Islet precursor cell (in vitro differentiated cells): ENCODE measurements around the gene NEURL1B.
"Not testable (repeated sequence)": the region's sequence is repeated elsewhere in the genome, so short reads cannot be mapped to it uniquely, and the experiment has no call there.

Experiments
- DNase-seq: peaks from one replicate; pipeline ENCODE4 v3.0.0-alpha.2; 2018

The NEURL1B gene, protein sequence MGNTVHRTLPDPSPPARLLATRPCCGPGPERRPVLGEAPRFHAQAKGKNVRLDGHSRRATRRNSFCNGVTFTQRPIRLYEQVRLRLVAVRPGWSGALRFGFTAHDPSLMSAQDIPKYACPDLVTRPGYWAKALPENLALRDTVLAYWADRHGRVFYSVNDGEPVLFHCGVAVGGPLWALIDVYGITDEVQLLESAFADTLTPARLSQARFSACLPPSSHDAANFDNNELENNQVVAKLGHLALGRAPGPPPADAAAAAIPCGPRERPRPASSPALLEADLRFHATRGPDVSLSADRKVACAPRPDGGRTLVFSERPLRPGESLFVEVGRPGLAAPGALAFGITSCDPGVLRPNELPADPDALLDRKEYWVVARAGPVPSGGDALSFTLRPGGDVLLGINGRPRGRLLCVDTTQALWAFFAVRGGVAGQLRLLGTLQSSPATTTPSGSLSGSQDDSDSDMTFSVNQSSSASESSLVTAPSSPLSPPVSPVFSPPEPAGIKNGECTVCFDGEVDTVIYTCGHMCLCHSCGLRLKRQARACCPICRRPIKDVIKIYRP

DNA sequence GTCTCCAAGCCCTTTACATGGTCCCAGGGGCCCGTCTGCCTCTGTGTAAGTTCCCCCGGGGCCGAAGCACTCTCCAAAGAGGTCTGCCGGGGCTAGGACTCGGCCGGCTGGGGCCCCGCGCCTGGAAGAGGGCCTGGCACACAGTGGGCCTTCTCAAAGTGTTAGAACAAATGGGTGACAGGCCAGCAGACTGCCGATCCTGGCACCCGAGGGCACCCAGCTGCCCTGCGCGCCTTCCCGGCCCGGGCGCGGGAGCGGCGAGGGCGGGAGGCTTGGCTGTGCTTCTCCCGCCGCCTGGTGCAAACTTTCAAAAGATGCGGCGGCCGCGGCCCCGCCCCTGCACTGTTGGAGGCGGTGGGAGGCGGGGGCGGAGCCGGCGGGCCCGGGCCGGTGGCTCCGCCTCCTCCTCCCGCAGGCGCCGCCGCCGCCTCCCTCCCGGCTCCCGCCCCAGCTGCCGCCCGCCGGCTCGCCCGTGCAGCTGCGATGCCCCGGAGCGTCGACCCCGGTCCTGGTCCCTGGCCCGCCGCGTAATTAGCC, at the start of gene NEURL1B:
TSS of gene NEURL1B (plus strand) at position 442 of the 537 bp plus-strand sequence. CDS start 144 bp downstream, outside the sequence.
- peak; percentile 85 for DNase-seq

DNA sequence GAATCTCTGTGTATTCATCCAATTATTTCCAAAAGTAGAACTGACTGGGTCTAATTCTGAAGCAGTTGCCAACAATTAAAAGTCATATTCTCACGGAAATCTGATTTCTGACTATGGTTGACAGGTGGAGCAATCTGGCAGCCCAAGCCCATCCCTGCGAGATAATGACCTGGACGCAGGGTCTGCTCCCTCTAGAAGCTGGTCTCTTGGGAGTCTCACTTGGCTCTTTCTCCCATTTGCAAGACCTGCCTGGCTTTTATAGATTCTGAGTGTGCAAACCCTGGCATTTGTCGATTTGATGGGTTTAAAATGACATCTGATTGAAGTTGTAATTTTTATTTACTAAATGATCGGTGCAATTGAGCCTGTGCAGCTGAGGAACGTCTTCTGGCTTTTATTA, 49.4 kb upstream of the NEURL1B start:
- DNase-seq = no peak

DNA sequence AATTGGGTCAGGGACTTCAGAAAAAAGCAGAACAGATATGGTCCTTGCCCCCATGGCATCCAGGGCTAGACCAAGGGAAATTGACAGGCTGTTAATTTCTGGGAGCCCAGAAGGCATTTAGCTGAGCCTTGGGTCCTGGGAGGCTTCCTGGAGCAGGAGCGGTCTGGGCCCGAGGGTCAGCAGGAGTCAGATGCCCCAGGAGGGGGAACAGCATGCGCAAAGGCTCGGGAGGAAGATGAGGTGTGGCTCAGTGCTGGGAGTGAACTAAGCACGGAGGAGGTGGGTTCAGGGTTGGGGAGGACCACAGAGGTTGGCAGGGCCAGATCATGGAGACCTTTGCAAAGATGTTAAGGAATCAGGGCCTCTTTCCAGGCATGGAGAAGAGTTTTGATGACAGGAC, 48.2 kb upstream of the NEURL1B start:
- DNase-seq = no peak

DNA sequence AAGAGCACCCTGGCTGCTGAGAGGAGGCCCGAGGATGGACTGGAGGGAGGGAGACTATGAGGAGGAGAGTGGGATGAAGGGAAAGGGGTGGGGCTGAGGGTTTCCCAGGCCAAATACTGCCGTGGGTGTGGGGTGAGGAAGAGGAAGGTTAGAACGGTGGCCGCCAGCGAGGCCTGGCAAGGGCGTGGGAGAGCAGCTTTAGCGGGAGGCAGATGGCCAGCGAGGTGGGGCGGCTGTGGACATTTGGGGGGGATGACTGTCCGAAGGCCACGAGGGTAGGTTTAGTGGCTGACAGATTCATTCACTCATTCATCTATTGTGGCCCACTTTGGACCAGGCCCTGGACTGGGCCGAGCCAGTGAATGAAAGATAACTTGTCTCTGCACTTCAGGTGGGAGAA, 47.8 kb upstream of the NEURL1B start:
- no peak for DNase-seq

DNA sequence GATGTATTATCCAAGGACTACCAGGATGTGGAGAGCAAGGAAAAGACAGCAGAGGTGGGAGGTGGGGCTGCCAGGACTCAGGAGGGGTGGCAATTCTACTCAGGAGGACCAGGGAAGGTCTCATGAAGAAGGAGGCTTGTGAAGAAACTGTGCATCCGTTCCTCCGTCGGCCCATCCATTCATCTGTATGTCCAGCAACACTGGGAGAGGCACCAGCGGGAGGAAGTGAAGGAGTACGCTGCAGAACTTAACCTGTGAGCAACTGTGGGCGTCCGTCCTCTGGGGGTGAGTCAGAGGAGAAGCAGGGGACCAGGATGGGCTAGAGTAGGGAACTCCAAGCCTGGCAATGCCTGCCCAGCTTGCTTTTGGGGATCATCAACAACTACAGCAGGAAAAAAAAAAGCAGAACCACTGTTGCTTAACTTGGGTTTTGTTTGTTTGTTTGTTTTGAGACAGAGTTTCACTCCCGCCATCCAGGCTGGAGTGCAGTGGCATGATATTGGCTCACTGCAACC, 47.3 kb upstream of the NEURL1B start:
- DNase-seq = no peak

DNA sequence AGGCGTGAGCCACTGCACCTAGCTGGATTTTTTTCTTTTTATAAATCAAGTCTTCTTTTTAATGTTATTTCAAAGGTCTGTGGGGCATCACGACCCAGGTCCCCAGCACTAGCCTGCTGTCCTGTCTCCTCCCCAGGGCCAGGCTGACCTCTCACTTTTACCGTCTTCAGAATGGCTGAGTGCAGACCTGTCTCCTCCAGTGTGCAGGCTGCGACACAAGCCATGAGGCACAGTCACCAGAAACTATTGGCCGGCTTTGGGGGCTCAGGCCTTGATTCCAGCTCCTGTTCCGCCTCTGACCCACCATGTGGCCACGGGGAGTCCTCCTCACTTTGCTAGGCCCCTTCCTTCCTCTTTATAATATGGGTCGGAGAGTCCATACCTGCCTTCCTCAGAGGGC, 46.6 kb upstream of the NEURL1B start:
- DNase-seq = no peak

DNA sequence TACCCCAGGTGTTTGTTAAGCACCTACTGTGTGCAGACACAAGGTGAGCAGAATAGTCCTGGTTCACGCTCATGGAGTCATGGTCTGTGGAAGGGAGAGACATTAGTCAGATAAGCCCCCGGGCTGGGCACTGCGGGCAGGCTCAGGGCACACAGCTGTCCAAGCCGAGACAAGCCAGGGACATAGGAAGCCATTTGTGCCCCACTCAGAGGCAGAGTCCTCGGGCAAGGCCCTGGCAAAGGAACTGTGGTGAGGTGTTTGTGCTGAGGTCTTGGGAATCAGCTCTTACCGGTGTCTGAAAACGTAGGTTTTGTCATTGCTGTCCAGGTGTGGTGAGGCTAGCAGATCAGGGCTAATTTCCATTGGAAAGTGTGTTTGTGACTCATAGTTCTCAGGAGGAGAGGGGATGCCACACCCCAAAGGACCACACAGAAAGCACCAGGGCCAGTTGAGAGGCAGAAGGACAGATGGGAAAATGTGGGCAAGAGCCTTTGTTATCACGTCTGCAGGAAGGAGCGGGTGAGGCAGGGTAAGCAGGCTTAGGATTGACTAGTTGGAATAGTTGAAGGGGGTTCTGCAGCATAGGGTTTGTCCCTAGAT, 46.1 kb upstream of the NEURL1B start:
- DNase-seq = no peak

DNA sequence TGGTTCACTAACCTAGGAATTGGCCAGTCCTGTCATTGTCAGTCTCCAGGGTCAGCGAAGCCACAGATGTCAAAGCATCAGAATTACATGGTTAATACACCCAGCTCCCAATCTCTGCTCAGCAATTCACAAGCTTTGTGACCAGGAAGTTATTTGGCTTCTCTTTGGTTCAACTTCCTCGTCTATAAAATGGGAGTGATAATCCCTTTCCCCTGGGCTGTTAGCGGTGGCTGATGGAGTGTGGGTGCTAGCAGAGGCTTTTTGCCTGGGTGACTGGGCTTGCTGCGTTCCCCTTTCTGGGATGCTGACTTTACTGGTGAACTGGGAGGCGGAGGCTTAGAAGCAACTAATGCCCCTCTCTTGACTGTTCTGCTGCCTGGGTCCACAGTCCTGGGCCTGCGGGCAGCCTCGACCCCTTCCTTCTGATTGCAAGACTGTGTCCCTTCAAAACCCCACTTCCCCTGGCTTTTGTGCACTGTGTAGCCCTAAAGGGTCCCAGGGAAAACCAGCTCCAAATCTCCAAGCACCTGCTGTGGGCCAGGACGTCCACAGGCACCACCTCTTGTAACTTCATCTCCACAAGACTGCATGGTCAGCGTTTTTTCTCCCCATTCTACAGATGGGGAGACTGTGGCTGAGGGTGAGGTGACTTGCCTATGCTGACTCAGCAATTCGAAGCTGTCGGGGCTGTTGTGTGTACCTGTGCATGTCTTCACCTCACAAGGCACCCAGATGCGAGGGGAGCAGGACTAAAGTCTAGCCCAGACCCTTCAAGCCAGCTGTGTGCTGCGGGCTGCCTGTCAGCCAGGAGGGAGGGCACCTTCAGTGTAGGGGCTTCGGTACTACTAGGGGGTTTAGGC, 45.2 kb upstream of the NEURL1B start:
- DNase-seq = no peak

DNA sequence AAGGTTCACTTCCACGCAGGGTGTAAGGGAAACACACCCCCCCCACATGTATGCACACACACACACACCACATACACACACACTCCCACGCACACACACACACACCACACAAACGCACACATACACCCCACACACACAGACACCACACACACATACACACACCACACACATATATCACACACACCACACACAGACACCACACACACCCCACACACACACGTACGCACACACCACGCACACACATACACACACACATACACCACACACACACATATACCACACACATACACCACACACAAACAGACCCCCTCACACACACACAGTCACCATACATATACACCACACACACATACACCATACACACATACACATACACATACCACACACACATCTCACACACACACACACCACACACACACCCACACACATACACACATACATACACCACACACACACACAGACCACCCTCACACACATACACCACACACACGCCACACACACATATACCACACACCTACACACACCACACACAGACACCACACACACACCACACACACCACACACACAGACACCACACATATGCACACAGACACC, 44.3 kb upstream of the NEURL1B start:
- DNase-seq = no peak

DNA sequence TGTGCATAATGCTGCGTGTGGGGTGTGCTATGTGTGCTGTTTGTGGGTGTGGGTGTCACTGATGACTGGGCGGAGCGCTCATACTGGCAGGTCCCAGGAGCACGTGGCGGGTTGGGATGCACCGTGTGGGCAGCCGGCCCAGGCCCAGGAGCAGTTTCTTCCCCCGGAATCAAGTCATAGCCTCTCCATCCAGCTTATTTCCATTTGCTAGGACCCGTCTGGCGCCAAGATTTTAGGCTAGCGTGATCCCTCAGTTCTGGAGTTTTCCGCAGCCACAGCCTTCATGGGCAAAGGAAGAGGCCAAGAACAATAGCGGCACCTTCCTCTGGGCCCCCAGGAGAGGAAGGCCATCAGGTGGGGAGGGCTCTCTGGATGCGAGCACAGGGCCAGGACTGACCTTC, 43.3 kb upstream of the NEURL1B start:
- no peak for DNase-seq

DNA sequence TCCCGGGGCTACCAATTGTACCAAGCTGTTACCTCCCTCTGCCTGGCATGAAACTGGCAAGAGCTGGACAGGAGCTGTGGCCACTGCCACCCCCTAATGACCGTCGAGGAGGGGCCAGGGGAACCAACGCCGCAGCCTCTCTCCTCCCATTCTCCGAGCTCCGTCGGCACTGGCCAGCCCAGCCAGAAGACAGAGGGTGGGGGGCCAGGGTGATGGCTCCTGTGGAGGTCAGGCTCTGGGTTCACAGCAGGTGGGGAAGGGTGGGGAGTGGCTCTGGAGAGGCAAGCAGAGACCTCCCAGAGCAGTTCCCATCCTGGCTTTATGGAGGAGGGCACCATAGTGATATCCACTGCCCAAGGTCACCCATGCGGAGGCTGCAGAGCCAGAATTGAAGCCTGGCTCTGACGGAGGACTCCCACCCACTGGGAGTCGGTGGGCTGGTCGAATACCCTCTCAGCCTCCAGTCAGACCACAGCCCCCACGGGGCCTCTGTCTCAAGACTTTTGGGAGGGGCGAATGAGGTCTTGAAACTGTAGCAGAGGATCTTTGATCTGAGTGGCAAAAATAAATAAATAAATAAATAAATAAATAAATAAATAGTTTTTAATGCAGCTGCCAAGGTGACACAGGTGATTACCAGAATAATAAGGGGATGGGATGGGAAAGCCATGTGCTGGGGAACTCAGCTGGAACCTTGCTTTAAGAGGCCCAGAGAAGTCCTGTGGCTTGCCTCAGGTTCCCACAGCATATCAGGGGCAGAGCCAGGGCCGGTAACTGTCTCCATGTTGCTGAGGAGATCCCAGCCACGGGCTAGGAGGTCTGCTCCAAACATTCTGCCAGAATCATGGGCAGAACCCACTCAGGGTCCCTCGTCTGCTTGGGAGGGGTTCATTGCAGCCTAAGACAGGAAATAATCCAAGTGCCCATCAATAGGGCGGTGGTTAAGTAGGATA, 42.5 kb upstream of the NEURL1B start:
- DNase-seq = no peak

DNA sequence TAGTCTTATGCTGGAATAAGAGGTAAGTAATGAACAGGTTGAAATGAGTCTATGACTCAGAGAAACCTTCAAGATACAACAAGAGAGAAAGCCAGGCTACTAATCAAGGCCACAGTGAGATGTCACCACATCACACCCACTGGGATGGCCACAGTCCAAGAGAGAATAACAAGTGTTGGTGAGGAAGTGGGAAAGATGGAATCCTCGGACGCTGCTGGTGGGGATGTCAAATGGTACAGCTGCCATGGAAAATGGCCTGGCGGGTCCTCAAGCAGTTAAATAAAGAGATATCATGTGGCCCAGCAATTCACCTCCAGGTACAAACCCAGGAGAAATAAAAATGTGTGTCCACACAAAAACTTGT, 41.9 kb upstream of the NEURL1B start:
- no peak for DNase-seq

DNA sequence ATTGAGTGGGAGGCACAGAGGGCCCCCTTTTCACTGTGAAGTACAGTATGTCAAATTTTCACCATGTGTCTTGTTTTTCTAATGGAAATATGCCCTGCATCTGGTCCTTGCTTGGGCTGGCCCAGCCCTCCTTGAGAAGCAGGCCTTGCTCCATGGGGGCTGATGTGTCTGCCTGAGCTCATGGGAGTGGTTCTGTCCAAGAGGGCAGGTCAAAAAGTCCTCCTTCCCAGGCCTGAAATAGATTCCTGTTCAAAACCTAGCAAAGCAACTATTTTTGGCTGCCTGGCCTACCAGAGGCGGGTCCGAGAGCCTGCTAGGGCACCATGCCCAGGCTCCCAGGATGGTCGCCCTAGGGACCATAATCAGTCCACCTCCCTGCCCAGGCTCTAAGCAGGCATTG, 40.5 kb upstream of the NEURL1B start:
- no peak for DNase-seq

DNA sequence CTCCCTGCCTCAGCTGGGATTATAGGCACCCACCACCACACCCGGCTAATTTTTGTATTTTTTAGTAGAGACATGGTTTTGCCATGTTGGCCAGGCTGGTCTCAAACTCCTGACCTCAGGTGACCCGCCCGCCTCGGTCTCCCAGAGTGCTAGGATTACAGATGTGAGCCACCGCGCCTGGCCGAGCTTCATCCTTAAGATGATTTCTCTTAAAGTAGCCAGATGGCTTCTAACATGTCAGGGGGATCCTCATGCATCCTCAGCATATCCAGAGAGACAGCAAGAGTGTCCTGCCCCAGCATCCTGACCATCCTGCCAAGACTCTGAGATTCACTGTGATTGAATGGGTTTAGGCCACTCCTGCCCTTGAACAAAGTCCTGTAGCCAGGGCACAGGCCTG, 39.5 kb upstream of the NEURL1B start:
- DNase-seq = not testable (repeated sequence)

DNA sequence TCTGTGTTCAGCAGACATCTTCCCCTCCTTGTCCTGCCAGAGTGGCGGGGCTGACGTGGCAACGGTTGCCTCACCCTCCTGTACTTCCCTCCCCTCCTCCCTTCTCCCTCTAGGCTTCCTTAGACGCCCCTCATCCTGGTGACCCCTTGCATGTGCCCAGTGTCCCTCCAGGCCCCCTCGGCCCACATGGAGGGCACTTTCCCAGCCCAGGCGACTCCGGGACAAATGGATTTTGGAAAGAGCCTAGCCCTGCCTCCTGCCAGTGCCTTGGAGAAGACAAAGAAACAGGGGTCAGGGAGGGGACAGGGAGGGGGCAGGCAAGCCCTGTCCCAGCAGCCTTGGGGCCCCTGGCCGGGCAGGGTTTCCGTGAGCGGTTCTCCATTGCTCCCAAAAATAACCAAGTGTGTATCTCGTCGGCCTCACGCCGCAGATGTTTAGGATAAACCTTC, 38.3 kb upstream of the NEURL1B start:
- no peak for DNase-seq

DNA sequence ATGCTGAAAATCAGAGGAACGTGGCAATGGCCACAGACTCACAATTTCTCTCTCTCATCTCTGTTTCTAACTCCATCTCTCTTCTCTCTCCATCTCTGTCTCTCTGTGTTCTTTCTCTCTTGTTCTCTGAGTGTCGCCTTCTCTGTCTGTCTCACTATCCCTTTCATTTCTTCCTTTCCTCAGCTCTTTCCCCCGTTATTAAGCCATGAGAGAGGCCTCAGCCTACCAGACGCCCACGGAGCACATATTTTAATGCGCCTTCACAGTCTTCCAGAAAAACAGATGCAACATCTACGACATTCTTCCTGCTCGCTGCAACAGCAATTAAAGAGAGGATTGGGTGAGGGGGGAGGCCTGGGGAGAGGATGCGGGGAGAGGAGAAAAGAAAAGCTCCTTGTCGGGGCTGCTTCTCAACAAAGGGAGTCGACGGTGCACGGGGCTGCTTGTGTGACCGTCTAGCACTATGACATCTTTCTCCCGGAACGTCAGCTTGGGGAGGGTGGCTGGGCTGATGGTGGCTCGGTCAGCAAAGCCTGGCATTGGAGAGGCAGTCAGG, 37.7 kb upstream of the NEURL1B start:
- DNase-seq = peak; percentile 74

DNA sequence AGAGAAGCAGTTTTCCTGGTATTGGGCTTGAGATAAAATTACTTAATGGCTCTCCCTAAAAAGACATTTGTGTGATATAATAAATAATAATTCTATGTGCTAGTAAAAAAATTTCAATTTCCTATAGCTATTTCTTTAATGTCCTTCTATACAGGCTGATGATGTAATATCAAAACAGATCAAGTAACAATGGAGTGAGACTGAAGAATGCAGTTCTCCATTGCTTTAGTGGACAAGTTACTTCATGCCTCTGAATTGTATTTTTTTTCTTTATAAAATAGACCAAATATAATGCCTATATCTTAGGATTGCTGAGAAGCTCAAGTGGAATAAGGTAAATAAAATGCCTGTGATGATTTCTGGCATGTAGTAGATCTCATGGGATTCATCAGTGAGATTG, 35.6 kb upstream of the NEURL1B start:
- DNase-seq = no peak

DNA sequence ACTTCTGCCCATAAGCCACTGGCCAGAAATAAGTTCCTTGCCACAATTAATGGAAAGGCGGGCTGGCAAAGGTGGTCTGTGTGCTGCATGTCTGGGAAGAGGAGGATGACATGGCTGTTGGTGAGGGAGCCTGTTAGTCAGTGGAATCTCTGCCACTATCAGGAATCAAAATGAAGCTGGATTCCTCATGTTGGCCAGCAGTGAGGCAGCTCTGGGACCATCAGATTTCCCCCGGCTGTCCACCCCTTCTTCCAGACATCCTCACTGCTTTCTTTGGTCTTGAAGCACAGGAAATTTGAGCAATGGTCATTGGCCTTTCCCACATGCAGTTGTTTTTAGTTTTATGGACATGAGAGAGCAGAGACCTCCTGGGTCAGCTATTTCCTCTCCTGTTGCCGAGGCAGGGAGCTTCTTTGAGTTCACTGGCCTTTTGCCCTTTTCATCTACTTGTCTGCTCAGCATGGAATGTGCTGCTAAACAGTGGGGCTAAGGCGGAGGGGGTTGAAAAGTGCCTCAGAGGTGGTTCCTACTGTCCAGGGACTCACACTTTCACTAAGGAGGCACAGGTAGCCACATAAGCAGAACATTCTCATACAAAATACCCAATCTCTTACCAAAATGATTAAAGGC, 34.8 kb upstream of the NEURL1B start:
- DNase-seq = no peak

DNA sequence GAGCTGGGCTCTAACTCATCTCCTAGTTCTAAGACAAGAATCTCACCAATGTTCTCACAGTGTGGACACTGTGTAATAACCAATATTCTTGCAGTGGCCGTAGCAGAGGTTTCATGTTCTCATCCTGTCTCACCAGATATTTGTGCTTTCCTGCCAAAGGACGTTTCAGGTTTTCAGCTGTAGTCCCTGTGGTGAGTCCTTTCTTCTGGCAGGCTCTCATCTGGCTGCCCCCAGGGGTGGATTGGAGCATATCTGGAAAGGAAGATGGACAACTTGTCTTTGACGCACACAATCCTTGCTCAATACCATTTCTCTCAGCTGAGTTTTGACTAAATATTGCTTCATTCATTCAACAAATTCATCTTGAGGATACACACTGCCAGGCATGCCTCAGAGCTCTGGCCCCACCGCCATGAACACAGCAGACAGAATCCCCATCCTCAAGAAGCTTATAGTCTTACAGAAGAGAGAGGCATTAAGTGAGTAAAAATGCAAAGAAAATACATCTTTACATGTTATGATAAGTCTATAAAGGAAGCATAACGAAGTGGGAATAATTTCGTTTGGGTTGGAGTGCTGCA, 33.8 kb upstream of the NEURL1B start:
- no peak for DNase-seq

DNA sequence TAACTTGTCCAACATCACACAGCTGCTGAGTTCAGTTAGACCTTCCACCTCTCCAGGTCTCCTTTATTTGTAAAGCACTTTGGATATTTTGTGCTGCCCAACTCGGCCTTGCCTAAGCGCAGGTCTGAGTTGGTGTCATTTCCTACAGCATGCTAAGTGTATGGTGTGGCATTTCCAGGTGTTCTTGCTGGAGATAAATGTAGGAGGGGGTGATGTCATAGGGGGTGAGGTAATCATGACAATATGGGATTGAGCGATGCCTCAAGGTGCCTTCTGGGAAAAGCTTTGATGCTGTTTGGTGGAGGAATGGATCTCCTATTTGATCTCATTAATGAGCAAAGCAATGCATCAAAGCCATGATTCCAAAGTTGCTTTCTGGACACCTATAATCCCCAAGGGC, 32.3 kb upstream of the NEURL1B start:
- no peak for DNase-seq
